Pancreas (tissue), 10 donors: ENCODE data around the gene KRI1. TPM values are rescaled to one million over a fixed set of nuclear protein-coding genes. Genes with fewer than 3 reads are reported as not detected.

Experiments used
- ATAC-seq, 4 donors: fragments of 200-7000 bp; cut with Tn5 transposase; one replicate each; pipeline versions ENCODE4 v1.8.0 to v1.9.1; 2020; ENCODE audit warnings: mild to moderate bottlenecking in 4 of 4, moderate library complexity in 4 of 4
- DNase-seq, 6 donors: peaks; one replicate each; pipeline ENCODE4 v3.0.0-alpha.2; 2020
- FAIRE-seq: peaks from 2 replicates; lab custom pipeline; 2012; peaks lifted over from hg19 to GRCh38; lab: Jason Lieb, UNC
- H3K27ac ChIP-seq, 4 donors: fragments of 200-600 bp; sonication (generic); 1 replicate in 3 of 4; 2 replicates in 1 of 4; pipeline versions ENCODE4 v1.5.0 to v1.8.0; 2020
- H3K27me3 ChIP-seq, 4 donors: fragments of 200-600 bp; one replicate each; pipeline ENCODE4 v1.8.0; 2021
- H3K36me3 ChIP-seq, 3 donors: fragments of 200-600 bp; sonication (generic) in 1 of 3; one replicate each; pipeline versions ENCODE4 v1.5.0 to v1.8.0; 2020 to 2021
- H3K4me1 ChIP-seq, 3 donors: fragments of 200-600 bp; one replicate each; pipeline ENCODE4 v1.8.0; 2021
- H3K4me3 ChIP-seq, 4 donors: fragments of 200-600 bp; sonication (generic) in 2 of 4; one replicate each; pipeline versions ENCODE4 v1.5.0 to v1.8.0; 2020 to 2021
- H3K9me3 ChIP-seq, 4 donors: fragments of 200-600 bp; one replicate each; pipeline ENCODE4 v1.8.0; 2021
- CTCF ChIP-seq, 4 donors: fragments of 200-600 bp; sonication (generic) in 3 of 4; IDR thresholded peaks; one replicate each; pipeline versions ENCODE4 v1.5.0 to v1.8.0; 2021; ENCODE audit warnings: antibody characterized with exemption in 4 of 4
- WGBS, 2 donors: extraction: QIAGEN DNeasy Blood & Tissue Kit; methylation state at CpG; one replicate each; pipeline ENCODE4 v1.1.7; 2013; 5-methylcytosine and 5-hydroxymethylcytosine counted together
- intact Hi-C, 3 donors: fragments of 100-400 bp; cut with DNase I; formaldehyde crosslinking; loops; one replicate each; pipeline versions ENCODE4 v1.11.1 to v1.14.2; 2022
- polyA plus RNA-seq, 2 donors: library from polyadenylated mRNA; stranded (reverse); fragments of 200-250 nt; gene quantifications; one replicate each; pipeline ENCODE4 v1.2.3, GENCODE V29; 2013
- total RNA-seq, 6 donors: library from RNA; stranded (reverse); fragmentation: NEBNext Ultra II Directional in 4 of 6; extraction: Animal tissue kit (Norgen Biotek cat#: 25700) in 4 of 6; gene quantifications; one replicate each; pipeline versions ENCODE4 v1.2.1 to v1.2.4, GENCODE V29; 2021 to 2023
- donor health status: healthy with polysubstance abuse.
- donor health status: DM: no; HTN: no; CAD: no; lungs with moderate emphysema.
- donor health status: DM: no; HTN: no; CAD: no.
- donor health status: control.
- donor health status: control.
- donor health status: Bipolar disorder and iron deficiency.
- donor health status: DM: yes; HTN: yes; CAD: no.
- donor health status: DM: no; HTN: no; CAD: no.
- donor health status: DM: no; HTN: no; CAD: no.
- donor health status: DM: yes; HTN: yes; CAD: no.

KRI1 gene
- total and polyA plus RNA-seq, 8 donors, result 8.0 to 41.8 (median 15.3) TPM

GRCh38 chr19:10600149-10600548 lies 34.3 kb upstream of the KRI1 start:
- no peak for ATAC-seq
- no peaks in the 10 kb centered on the region for H3K27me3 ChIP-seq
- no peak for FAIRE-seq
- peaks cover 0 to 24% (median 10%) of the 10 kb centered on the region in 3 donors for H3K4me1 ChIP-seq
- H3K9me3 ChIP-seq, result no peaks in the 10 kb centered on the region
- no peak for DNase-seq
- no peak for TF ChIP-seq CTCF (IDR thresholded peaks at IDR 0.05)
- H3K4me3 ChIP-seq, result no peak overlapping the region
- 93 to 95% methylated on average over 5 of the region's 5 CpGs for WGBS, 2 donors
- no peaks in the 10 kb centered on the region for H3K36me3 ChIP-seq
- intact Hi-C loops, result no loop called here
- no peak overlapping the region for H3K27ac ChIP-seq

GRCh38 chr19:10593820-10594637 lies 28.2 kb upstream of the KRI1 start:
- Histone ChIP-seq H3K27ac (peak overlapping the region in 2 of 4 donors; percentile 8 to 52), H3K9me3 (no peaks in the 10 kb centered on the region), H3K27me3 (no peaks in the 10 kb centered on the region), H3K4me1 (no peaks in the 10 kb centered on the region), H3K36me3 (no peaks in the 10 kb centered on the region), H3K4me3 (no peak overlapping the region)
- FAIRE-seq (no peak), ATAC-seq (peak in 3 of 4 donors; percentile 56 to 76 (median 68)), DNase-seq (no peak)
- intact Hi-C loops, result no loop called here
- no peak for TF ChIP-seq CTCF (IDR thresholded peaks at IDR 0.05)
- WGBS, 2 donors, result 57 to 61% methylated on average over 9 of the region's 9 CpGs

GRCh38 chr19:10593148-10593547 lies 27.3 kb upstream of the KRI1 start:
- no peak for TF ChIP-seq CTCF (IDR thresholded peaks at IDR 0.05)
- WGBS, 2 donors, result 90 to 96% methylated on average over 7 of the region's 7 CpGs
- Histone ChIP-seq H3K4me3 (no peak overlapping the region), H3K27ac (no peak overlapping the region), H3K9me3 (no peaks in the 10 kb centered on the region), H3K4me1 (no peaks in the 10 kb centered on the region), H3K36me3 (no peaks in the 10 kb centered on the region), H3K27me3 (no peaks in the 10 kb centered on the region)
- no peak for FAIRE-seq
- intact Hi-C loops, result no loop called here
- DNase-seq, result no peak
- ATAC-seq, result no peak

- 88 to 90% methylated on average over 2 of the region's 2 CpGs for WGBS, 2 donors
- no peak for FAIRE-seq
These were observed 22.0 kb upstream of the KRI1 start for GRCh38 chr19:10587839-10588150.

More at GRCh38 chr19:10587839-10588150, 22.0 kb upstream of the KRI1 start:
- Histone ChIP-seq H3K27ac (no peak overlapping the region), H3K4me1 (no peaks in the 10 kb centered on the region), H3K9me3 (no peaks in the 10 kb centered on the region), H3K36me3 (no peaks in the 10 kb centered on the region), H3K4me3 (no peak overlapping the region), H3K27me3 (no peaks in the 10 kb centered on the region)
- TF ChIP-seq CTCF (IDR thresholded peaks at IDR 0.05), result no peak
- no peak for DNase-seq
- no peak for ATAC-seq
- intact Hi-C loops, result no loop called here
